CD4-positive, alpha-beta T cell treated with Interleukin-17A for 1 hour (primary cell): Measurements from ENCODE around the gene LRP6.
A peak's percentile ranks its signal among the peaks of the same experiment; 100 is the strongest.
"Not testable (repeated sequence)": the region's sequence is repeated elsewhere in the genome, so short reads cannot be mapped to it uniquely, and the experiment has no call there.

ENCODE experiments used
- DNase-seq: peaks from one replicate; pipeline ENCODE4 v3.0.0-alpha.2; 2020

The LRP6 gene

DNA sequence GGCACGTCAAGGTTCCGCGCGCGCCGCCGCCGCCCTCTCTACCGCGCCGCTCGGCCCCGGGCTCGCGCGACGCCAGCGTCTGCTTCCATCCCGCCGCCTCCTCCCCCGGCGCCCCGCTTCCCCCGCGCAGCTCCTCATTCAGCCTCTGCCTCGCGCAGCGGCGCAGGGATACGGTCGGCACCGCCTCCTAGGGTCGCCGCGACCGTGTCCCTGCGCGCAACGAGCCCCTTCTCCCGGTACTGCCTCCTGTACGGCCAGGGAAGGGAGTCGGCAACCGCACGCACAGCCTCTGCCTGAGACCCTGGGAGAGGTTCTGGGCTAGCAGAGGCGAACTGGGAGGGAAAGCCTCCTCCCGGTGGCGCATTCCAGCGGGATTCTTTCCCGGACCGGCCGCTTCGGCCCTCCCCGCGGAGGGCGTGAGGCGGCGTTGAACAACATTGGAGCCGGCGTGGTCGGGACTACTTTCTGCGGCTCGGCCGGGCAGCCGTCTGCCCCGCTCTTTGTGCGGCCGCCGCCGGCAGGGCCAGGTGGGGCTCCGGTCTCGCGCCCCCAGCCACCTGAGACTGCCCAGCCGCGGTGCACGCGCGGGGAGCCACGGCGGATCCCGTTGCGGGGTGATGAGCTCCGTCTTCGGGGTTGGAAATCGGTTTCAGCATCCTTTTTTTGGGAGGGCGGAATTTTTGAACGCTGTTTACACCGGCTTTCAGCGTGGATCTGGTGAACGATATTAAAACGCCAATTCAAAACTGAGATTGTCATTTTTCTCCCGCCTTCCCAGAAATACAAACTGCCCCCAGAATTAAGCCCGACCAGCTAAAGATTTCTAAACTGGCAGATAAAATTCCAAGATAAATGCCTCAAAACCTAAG, at the start of gene LRP6:
TSS of gene LRP6 (minus strand) at position 172 of the 869 bp plus-strand sequence. CDS start 309 bp downstream, outside the sequence.
- DNase-seq: peak; percentile 69

GRCh38 chr12:12315838-12316237, 49.0 kb upstream of the LRP6 start:
- DNase-seq: no peak

GRCh38 chr12:12310695-12311094, 43.9 kb upstream of the LRP6 start:
- not testable (repeated sequence) for DNase-seq

- no peak for DNase-seq
These were observed 38.9 kb upstream of the LRP6 start for GRCh38 chr12:12305568-12306300.

GRCh38 chr12:12302976-12303375, 36.1 kb upstream of the LRP6 start:
- no peak for DNase-seq

- no peak for DNase-seq
These were observed 34.3 kb upstream of the LRP6 start for GRCh38 chr12:12301122-12301521.

DNA sequence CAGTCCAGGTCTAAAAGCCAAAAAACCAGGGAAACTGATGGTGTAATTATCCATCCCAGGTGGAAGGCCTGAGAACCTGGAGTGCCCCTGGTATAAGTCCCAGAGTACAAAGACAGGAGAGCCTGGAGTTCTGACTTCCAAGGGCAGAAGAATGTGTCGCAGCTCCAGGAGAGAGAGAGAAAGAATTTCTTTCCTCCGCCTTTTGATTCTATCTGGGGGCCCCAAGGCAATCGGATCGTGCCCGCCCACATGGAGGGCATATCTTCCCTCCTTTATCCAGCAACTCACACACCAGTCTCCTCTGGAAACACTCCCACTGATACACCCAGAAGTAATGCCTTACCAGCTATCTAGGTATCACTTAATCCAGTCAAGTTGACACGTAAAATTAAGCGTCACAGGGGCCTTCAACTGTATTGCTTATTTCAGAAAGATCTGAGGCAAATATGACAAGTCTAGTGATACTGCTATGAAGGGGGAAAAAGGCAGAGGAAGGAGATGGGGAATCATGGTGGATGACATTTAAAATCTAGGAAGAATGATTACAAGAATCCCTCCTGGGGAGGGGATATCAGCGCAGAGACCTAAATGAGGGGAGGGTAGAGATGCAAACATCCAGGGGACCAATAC, 30.5 kb upstream of the LRP6 start:
- no peak for DNase-seq

- no peak for DNase-seq
These were observed 27.6 kb upstream of the LRP6 start for GRCh38 chr12:12294215-12295005.

GRCh38 chr12:12290206-12290605, 23.4 kb upstream of the LRP6 start:
- DNase-seq: no peak

- DNase-seq: no peak
These were observed 19.6 kb upstream of the LRP6 start for GRCh38 chr12:12286441-12286840.

DNA sequence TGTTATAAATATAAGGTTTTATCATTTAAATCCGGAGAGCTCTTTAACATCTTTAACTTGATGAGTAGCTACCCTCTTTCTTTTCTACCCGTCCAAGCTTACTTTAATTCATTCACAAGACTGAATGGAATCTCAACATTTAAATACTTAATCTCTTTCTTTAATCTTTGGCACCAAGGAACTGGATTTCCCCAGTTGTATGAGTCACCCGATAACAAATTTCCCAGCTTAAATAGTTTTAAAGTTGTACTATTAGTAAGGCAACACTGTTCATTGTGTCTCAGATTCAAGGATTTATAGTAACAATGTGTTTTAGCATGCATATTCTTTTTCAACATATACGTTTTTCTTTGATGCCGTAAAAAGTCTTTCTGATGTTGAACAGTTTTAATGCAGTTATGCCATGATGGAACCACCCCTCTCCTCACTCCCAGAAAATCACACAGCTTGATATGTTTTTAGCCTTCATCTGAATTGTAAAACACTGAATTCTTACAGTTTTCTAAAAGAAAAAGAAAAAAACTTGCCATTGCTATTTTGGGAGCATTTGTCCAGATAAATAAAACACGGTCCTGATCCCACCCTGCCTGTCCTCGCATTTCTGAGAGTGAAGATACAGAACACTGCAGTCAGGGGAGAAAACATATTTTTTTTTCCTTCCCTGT, 16.0 kb upstream of the LRP6 start:
- DNase-seq: no peak

GRCh38 chr12:12282202-12282601, 15.4 kb upstream of the LRP6 start:
- no peak for DNase-seq

DNA sequence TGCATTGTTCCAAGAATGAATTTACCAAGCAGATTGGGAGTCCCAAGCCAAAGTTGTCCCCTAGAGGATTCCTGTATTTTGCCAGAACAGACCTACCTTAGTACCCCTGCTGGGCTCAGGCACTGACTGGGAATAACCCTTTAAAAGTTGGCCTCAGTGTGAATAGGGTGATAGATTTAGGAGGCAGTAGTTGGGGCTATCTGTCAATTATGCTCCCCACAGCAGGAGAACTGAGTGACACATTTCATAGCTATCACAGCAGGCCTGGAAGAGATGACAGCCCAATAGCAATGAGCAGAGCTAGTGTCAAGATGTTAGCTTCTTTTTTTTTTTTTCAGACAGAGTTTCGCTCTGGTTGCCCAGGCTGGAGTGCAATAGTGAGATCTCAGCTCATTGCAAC, 14.3 kb upstream of the LRP6 start:
- DNase-seq: no peak

GRCh38 chr12:12278899-12279298, 12.1 kb upstream of the LRP6 start:
- DNase-seq: no peak

GRCh38 chr12:12275874-12276273, 9.0 kb upstream of the LRP6 start:
- DNase-seq: no peak

- no peak for DNase-seq
These were observed 6.6 kb upstream of the LRP6 start for GRCh38 chr12:12273291-12273957.

GRCh38 chr12:12272869-12273268, 6.0 kb upstream of the LRP6 start:
- DNase-seq: no peak

- DNase-seq: no peak
These were observed 3.4 kb upstream of the LRP6 start for GRCh38 chr12:12270226-12270625.

DNA sequence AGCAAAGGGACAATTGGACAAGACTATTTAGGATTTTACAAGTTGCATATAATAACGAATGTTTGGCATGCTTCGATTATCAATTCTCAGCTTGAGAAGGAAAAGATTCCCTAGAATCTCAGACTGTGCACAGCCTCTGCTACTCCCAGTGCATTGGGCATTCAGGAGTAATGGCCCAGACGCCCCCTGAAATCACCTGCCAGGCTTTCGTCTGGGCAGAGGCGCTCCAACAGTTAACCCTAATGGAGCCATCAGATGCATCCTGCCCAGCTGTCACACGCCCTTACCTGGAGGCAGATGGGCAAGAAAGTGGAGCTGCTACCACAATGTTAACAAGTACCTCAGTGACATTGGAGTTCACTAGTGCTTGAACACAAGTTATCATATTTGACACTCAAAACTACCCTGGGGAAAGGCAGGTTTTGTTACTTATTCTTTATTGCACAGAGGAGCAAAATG, 927 bp upstream of the LRP6 start:
- DNase-seq: no peak

DNA sequence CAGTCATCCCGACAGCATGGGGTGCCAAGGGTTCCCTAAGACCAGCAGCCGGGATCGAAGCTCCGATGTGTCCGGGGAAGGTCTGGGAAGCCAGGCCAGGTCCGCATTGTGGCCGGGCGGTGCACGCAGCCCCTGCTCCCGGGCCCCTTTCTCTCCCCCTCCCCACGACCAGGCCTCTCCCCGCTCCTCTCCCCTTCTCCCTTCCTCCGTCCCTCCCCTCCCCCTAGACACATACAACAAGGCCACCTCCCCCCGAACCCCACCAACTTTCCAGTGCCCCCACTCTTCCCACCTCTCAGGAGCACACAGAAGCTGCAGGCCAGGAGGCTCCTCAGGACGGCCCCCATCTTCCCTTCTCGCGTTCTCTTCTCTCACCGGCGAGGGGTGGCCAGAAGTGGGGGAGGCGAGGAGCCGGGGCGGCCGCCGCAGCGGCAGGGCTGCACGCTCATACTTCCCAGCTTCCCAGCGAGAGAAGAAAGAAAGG, 413 bp downstream of the LRP6 start:
- no peak for DNase-seq
